Naive B cell (primary cell): ENCODE data around the gene GLP2R. TPM values are rescaled to one million over a fixed set of nuclear protein-coding genes. Genes with fewer than 3 reads are reported as not detected.

ENCODE experiments used
- ATAC-seq, 2 donors: fragments of 150-1000 bp; cut with Tn5 transposase; 2 replicates each; pipeline ENCODE4 v1.10.0; 2021; ENCODE audit warnings: low read depth in 2 of 2, mild to moderate bottlenecking in 2 of 2, moderate library complexity in 2 of 2
- DNase-seq: peaks from one replicate; pipeline ENCODE4 v3.0.0; 2022
- H3K27ac Mint-ChIP-seq, 6 donors: one replicate each; pipeline ENCODE4 v1.8.0; 2020 to 2022; ENCODE audit warnings: mild to moderate bottlenecking in 6 of 6, mixed read lengths in 6 of 6, moderate library complexity in 5 of 6, inconsistent platforms in 2 of 6
- H3K27me3 Mint-ChIP-seq, 3 donors: one replicate each; pipeline ENCODE4 v1.8.0; 2021 to 2022; ENCODE audit warnings: mixed read lengths in 3 of 3, mild to moderate bottlenecking in 1 of 3
- H3K36me3 Mint-ChIP-seq, 2 donors: one replicate each; pipeline ENCODE4 v1.8.0; 2020 to 2022; ENCODE audit warnings: mixed read lengths in 2 of 2, inconsistent platforms in 1 of 2, mild to moderate bottlenecking in 1 of 2
- H3K4me1 Mint-ChIP-seq, 3 donors: one replicate each; pipeline ENCODE4 v1.8.0; 2020 to 2022; ENCODE audit warnings: mixed read lengths in 3 of 3, inconsistent platforms in 1 of 3, mild to moderate bottlenecking in 1 of 3, moderate library complexity in 1 of 3
- H3K4me3 Mint-ChIP-seq, 8 donors: one replicate each; pipeline ENCODE4 v1.8.0; 2020 to 2022; ENCODE audit warnings: mild to moderate bottlenecking in 8 of 8, mixed read lengths in 8 of 8, moderate library complexity in 8 of 8, inconsistent platforms in 2 of 8
- H3K9me3 Mint-ChIP-seq, 7 donors: one replicate each; pipeline ENCODE4 v1.8.0; 2020 to 2022; ENCODE audit warnings: mixed read lengths in 7 of 7, mild to moderate bottlenecking in 5 of 7, inconsistent platforms in 2 of 7, moderate library complexity in 1 of 7
- polyA plus RNA-seq, 6 donors: library from polyadenylated mRNA; unstranded; fragments of 300-500 nt; fragmentation: Illumina TruSeq; gene quantifications; one replicate each; pipeline ENCODE4 v1.2.3, GENCODE V29; 2021; ENCODE audit warnings: low read depth in 6 of 6

The GLP2R gene
- polyA plus RNA-seq, 6 donors from 2014 or later: not detected

DNA sequence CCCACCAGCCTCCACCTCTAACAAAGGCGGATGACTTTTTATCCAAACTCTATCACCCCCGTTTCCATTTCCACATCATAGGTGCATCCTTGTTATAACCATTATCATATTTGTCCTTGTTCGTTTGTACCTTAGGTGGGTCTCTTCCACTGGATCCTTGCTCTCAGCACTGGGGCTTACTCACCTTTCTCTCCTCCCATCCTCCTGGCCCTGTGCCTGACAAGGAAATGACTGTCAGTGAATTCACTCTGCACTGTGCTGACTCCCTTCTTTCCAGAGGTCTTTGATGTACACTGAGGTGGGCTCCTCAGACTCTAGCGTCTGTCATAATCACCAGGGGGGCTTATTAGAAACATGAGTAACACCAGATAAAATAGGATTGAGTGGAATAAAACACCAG, 7.0 kb upstream of the GLP2R start:
- DNase-seq (no peak), ATAC-seq (no peak)
- Mint-ChIP-seq H3K27ac (no peak overlapping the region), H3K27me3 (peaks cover 8 to 14% (median 11%) of the 10 kb centered on the region in 3 donors), H3K4me3 (no peak overlapping the region), H3K9me3 (peaks cover 0 to 13% (median 5%) of the 10 kb centered on the region in 7 donors), H3K36me3 (peaks cover 0 to 4% of the 10 kb centered on the region in 2 donors), H3K4me1 (peaks cover 0 to 5% (median 2%) of the 10 kb centered on the region in 3 donors)

DNA sequence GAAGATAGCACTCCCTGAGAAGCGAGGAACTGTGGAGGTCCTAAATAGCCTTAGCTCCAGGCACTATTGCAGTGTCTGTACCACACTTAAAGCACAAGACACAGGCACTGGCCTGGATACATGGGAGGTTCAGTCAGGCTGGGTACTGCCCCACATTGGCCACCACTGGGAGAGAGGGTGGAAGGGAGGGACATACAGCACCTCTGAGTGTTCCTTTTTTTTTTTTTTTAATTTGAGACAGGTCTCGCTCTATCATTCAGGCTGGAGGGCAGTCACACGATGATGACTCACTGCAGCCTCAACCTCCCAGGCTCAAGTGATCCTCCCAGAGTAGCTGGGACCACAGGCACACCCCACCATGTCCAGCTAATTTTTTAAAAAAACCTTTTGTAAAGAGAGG, 5.3 kb upstream of the GLP2R start:
- H3K4me3 Mint-ChIP-seq: no peak overlapping the region
- H3K36me3 Mint-ChIP-seq: peaks cover 0 to 4% of the 10 kb centered on the region in 2 donors
- peaks cover 0 to 13% (median 5%) of the 10 kb centered on the region in 7 donors for H3K9me3 Mint-ChIP-seq
- DNase-seq (no peak), ATAC-seq (no peak)
- H3K27ac Mint-ChIP-seq: no peak overlapping the region
- peaks cover 10 to 29% (median 24%) of the 10 kb centered on the region in 3 donors for H3K27me3 Mint-ChIP-seq
- H3K4me1 Mint-ChIP-seq: peaks cover 0 to 5% (median 2%) of the 10 kb centered on the region in 3 donors

DNA sequence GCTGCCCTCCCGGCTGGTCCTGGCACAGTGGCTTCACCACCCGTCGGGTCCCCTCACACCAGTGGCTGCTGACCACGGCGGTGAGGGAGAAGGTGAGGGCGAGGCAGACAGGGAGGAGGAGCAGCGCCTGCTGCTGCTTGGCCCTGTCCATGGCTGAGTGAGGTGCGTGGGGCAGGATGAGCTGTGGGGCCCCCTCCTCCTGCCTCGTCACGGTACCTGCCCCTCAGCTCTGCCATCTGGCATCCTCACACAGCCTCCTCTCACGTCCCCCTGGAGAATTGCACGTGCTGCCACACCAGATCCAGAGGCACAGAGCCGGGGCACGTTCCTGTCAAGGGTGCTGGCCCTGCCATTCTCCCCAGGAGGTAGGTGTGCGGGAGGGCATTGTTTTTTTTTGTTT, 3.8 kb upstream of the GLP2R start, which contains the start of gene GSG1L2:
GSG1L2 (minus strand) TSS at position 159 of the 400 bp plus-strand sequence; CDS start at position 151, 8 bp downstream.
- Mint-ChIP-seq H3K27me3 (peaks cover 18 to 35% (median 32%) of the 10 kb centered on the region in 3 donors), H3K36me3 (peaks cover 0 to 4% of the 10 kb centered on the region in 2 donors)

DNA sequence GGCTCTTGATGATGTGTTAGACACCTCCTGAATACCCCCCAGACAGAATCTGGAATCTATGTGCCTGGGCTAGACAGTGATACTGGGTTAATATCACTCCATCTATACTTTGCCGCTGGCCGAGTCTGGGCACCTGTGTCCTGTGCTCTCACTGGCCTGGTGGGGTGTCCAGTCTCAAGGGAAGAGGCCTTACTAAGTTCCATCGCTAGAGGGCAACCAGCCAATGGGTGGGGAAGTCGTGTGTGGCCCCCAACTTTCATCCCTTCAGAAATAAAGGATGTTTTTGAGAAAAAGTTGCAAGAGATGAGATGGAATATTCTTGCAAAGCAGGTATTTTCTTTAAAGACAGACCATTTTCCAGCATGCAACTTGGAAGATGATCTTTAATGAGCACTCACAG, 1.6 kb upstream of the GLP2R start:
- H3K27ac Mint-ChIP-seq: no peak overlapping the region
- H3K4me3 Mint-ChIP-seq: no peak overlapping the region
- H3K9me3 Mint-ChIP-seq: peaks cover 0 to 5% (median 3%) of the 10 kb centered on the region in 7 donors
- H3K4me1 Mint-ChIP-seq: no peaks in the 10 kb centered on the region
- H3K36me3 Mint-ChIP-seq: peaks cover 0 to 4% of the 10 kb centered on the region in 2 donors
- DNase-seq (no peak), ATAC-seq (no peak)
- H3K27me3 Mint-ChIP-seq: peaks cover 18 to 36% (median 27%) of the 10 kb centered on the region in 3 donors

More for the DNA sequence above, 3.8 kb upstream of the GLP2R start, which contains the start of gene GSG1L2:
- Mint-ChIP-seq H3K9me3 (peaks cover 0 to 5% (median 3%) of the 10 kb centered on the region in 7 donors), H3K27ac (no peak within 1 kb of the TSS), H3K4me3 (peak within 1 kb of the TSS in 1 of 8 donors; percentile 4), H3K4me1 (no peaks in the 10 kb centered on the region)
- DNase-seq: no peak
- ATAC-seq: no peak

DNA sequence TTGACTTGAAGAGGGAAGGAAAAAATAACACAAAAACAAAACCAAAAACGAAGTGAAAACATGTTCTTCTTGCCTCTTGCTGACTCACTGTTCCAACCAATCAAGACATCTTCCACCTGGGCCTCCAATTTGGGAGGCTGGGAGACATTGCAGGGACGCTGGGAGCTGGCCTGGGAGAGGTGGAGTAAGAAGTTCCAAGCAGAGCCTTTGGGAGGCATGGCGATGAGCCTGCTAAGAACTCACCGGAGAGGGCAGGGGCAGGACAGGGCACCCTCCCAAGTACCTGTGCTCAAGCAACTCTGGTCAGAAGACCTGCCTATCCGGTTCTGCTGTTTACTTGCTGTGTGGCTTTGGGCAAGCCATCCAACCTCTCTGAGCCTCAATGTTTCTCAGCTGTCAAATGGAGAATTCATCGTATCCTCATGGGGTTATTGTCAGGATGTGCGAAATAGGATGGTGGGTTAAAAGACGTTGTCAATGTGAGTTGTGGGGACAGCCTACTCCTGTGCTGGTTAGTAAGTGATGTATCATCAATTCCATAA, 856 bp upstream of the GLP2R start:
- Mint-ChIP-seq H3K27me3 (peaks cover 18 to 37% (median 25%) of the 10 kb centered on the region in 3 donors), H3K36me3 (peaks cover 0 to 4% of the 10 kb centered on the region in 2 donors), H3K9me3 (peaks cover 0 to 5% (median 3%) of the 10 kb centered on the region in 7 donors), H3K4me1 (no peaks in the 10 kb centered on the region), H3K4me3 (no peak overlapping the region), H3K27ac (no peak overlapping the region)
- no peak for ATAC-seq
- no peak for DNase-seq

DNA sequence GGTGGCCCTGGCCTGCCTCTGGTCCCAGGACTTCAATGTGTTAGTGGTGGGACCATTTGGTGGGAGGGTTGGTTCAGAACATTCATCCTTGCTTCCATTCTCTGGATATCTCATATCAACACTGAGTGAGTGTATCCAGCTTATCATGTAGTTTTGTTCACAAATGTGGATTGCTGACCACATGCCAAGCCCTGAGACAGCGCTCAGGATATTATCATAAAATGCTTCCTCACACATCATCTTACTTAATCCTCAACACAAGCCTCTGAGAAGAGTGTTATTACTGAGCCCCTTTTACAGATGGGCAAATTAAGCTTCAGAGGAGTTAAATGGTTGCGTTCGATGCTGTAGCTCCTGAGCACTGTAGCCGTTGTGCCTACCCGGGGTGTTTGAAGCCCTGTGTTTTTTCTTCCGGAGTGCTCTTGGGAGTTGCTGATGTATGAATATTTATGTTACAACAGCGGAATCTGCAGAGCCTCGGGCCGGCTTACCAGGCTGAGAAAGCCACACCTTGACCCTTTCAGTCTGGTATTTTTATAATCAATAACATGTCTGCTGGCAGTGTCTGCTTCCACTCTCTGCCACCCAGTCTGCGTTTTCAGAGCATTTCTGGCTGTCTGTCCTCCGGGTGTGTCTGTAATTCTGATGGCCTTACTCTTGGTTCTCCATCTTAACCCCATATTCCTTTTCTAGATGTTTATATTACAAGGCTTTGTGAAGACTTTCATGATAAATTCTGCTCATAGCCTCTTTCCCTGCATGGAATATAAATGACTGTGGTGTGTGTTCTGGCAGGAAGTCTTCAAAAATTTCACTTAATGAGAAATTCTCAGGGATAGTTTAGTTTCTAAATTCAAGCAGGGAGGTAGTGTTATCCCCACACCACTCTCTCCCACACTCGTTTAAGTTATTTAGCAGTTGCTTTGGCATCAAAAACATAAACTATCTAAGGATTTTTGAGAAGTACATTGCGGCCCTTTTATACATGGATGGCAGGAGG, 2.9 kb downstream of the GLP2R start:
- Mint-ChIP-seq H3K27ac (no peak overlapping the region), H3K27me3 (peaks cover 10 to 37% (median 31%) of the 10 kb centered on the region in 3 donors), H3K4me1 (no peaks in the 10 kb centered on the region), H3K4me3 (peak overlapping the region in 1 of 8 donors; percentile 1), H3K9me3 (no peaks in the 10 kb centered on the region), H3K36me3 (no peaks in the 10 kb centered on the region)
- DNase-seq (no peak), ATAC-seq (no peak)

GRCh38 chr17:9829343-9829742, 3.6 kb downstream of the GLP2R start:
- ATAC-seq (no peak), DNase-seq (no peak)
- no peaks in the 10 kb centered on the region for H3K4me1 Mint-ChIP-seq
- peaks cover 10 to 30% (median 23%) of the 10 kb centered on the region in 3 donors for H3K27me3 Mint-ChIP-seq
- H3K36me3 Mint-ChIP-seq: no peaks in the 10 kb centered on the region
- no peak overlapping the region for H3K4me3 Mint-ChIP-seq
- H3K27ac Mint-ChIP-seq: no peak overlapping the region
- H3K9me3 Mint-ChIP-seq: no peaks in the 10 kb centered on the region

GRCh38 chr17:9830711-9831110, 5.0 kb downstream of the GLP2R start:
- Mint-ChIP-seq H3K4me1 (no peaks in the 10 kb centered on the region), H3K9me3 (no peaks in the 10 kb centered on the region), H3K27me3 (peaks cover 6 to 20% (median 14%) of the 10 kb centered on the region in 3 donors), H3K36me3 (no peaks in the 10 kb centered on the region), H3K4me3 (no peak overlapping the region), H3K27ac (no peak overlapping the region)
- ATAC-seq (no peak), DNase-seq (no peak)

- DNase-seq (no peak), ATAC-seq (no peak)
- no peak overlapping the region for H3K4me3 Mint-ChIP-seq
- H3K9me3 Mint-ChIP-seq: peaks cover 0 to 6% (median 0%) of the 10 kb centered on the region in 7 donors
- peaks cover 7 to 20% (median 18%) of the 10 kb centered on the region in 3 donors for H3K27me3 Mint-ChIP-seq
- H3K27ac Mint-ChIP-seq: no peak overlapping the region
- no peaks in the 10 kb centered on the region for H3K4me1 Mint-ChIP-seq
- no peaks in the 10 kb centered on the region for H3K36me3 Mint-ChIP-seq
These were observed 8.2 kb downstream of the GLP2R start for GRCh38 chr17:9833922-9834321.

- DNase-seq (no peak), ATAC-seq (no peak)
- Mint-ChIP-seq H3K4me1 (no peaks in the 10 kb centered on the region), H3K4me3 (no peak overlapping the region), H3K27ac (no peak overlapping the region), H3K27me3 (peaks cover 16 to 26% (median 26%) of the 10 kb centered on the region in 3 donors), H3K36me3 (no peaks in the 10 kb centered on the region), H3K9me3 (peaks cover 0 to 15% (median 0%) of the 10 kb centered on the region in 7 donors)
These were observed 12.1 kb downstream of the GLP2R start for GRCh38 chr17:9837551-9838471.

GRCh38 chr17:9839433-9839832, 13.7 kb downstream of the GLP2R start:
- ATAC-seq (no peak), DNase-seq (no peak)
- H3K27me3 Mint-ChIP-seq: peaks cover 16 to 39% (median 36%) of the 10 kb centered on the region in 3 donors
- peaks cover 0 to 15% (median 2%) of the 10 kb centered on the region in 7 donors for H3K9me3 Mint-ChIP-seq
- H3K36me3 Mint-ChIP-seq: no peaks in the 10 kb centered on the region
- peak overlapping the region in 1 of 6 donors; percentile 67 for H3K27ac Mint-ChIP-seq
- no peaks in the 10 kb centered on the region for H3K4me1 Mint-ChIP-seq
- no peak overlapping the region for H3K4me3 Mint-ChIP-seq

DNA sequence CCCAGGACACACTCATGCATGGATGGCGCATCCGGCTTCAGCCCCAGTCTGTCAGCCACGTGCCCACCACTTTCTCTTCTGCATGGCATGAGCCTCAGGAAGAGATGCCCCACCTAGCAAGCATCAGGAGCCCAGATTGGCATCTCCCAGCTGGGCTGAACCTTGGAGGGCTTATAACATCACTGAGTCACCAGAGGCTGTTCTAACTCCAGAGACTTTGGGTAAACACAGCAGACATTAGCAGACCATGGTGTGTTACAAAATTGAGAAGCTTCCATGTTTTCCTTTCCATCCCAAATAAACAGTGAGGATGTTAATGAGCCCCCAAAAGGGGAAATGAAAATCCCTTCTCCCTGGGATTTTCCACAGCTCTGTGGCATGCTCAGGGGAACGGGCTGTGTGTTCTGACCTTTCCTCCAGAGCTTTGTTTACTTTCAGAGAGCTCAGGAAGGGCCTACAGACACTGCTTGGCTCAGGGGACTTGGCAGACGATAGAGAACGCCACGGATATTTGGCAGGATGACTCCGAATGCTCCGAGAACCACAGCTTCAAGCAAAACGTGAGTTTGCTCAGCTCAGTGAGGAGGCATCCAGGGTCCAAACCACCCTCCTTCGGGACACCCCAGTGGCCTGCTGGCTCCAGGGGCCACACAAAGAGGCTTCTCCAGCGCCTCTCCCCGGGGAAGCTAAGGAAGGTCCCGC, 16.5 kb downstream of the GLP2R start:
- H3K4me1 Mint-ChIP-seq: no peaks in the 10 kb centered on the region

More for the DNA sequence above, 16.5 kb downstream of the GLP2R start:
- ATAC-seq (no peak), DNase-seq (no peak)
- peaks cover 0 to 15% (median under 1%) of the 10 kb centered on the region in 7 donors for H3K9me3 Mint-ChIP-seq
- no peak overlapping the region for H3K27ac Mint-ChIP-seq
- H3K36me3 Mint-ChIP-seq: no peaks in the 10 kb centered on the region
- H3K4me3 Mint-ChIP-seq: no peak overlapping the region
- peaks cover 16 to 48% (median 44%) of the 10 kb centered on the region in 3 donors for H3K27me3 Mint-ChIP-seq
